H1 (cell line): ENCODE data around the gene CFAP210. TPM values are rescaled to one million over a fixed set of nuclear protein-coding genes. Genes with fewer than 3 reads are reported as not detected.

Source experiments
- CTCF ChIA-PET: fragments of 300-600 bp; sonication (Branson Sonifier 250); formaldehyde crosslinking; loops from one replicate; lab custom pipeline; 2021; ENCODE audit not compliant: partially characterized antibody; lab: Charles Lee
- POLR2A ChIA-PET: fragments of 300-600 bp; sonication (Branson Sonifier 250); formaldehyde crosslinking; loops from one replicate; lab custom pipeline; 2021; ENCODE audit warnings: inconsistent platforms; ENCODE audit not compliant: partially characterized antibody; lab: Charles Lee
- DNase-seq, 2 experiments: peaks; one replicate each; pipeline versions ENCODE4 v3.0.0 to v3.0.0-alpha.2; 2010 to 2022; ENCODE audit warnings: low spot score in 2 of 2, low read depth in 1 of 2, mixed read lengths in 1 of 2
- FAIRE-seq: peaks from 2 replicates; lab custom pipeline; 2011; peaks lifted over from hg19 to GRCh38; lab: Jason Lieb, UNC
- H2AFZ ChIP-seq: 2 replicates; pipeline ENCODE4 v1.8.1; 2012; ENCODE audit warnings: low read length, inconsistent platforms
- H2AK5ac ChIP-seq: 2 replicates; pipeline ENCODE4 v1.6.1; 2013; ENCODE audit warnings: low read depth, low read length
- H2BK120ac ChIP-seq: replicated peaks from 2 replicates; pipeline ENCODE3; 2013; ENCODE audit warnings: low read depth, low read length, inconsistent platforms
- H2BK12ac ChIP-seq: 2 replicates; pipeline ENCODE4 v1.6.1; 2013; ENCODE audit warnings: low read depth, low read length
- H2BK15ac ChIP-seq: 2 replicates; pipeline ENCODE4 v1.6.1; 2013; ENCODE audit warnings: low read length
- H2BK20ac ChIP-seq: 2 replicates; pipeline ENCODE4 v1.6.1; 2013; ENCODE audit warnings: low read length
- H2BK5ac ChIP-seq: 2 replicates; pipeline ENCODE4 v1.6.1; 2013; ENCODE audit warnings: low read depth, low read length
- H3K14ac ChIP-seq: 2 replicates; pipeline ENCODE4 v1.6.1; 2013; ENCODE audit warnings: inconsistent platforms; ENCODE audit not compliant: insufficient read length
- H3K18ac ChIP-seq: 2 replicates; pipeline ENCODE4 v1.6.1; 2013; ENCODE audit warnings: low read length; ENCODE audit errors: extremely low read depth
- H3K23ac ChIP-seq: 2 replicates; pipeline ENCODE4 v1.6.1; 2013; ENCODE audit warnings: inconsistent platforms; ENCODE audit not compliant: insufficient read length
- H3K23me2 ChIP-seq: 2 replicates; pipeline ENCODE4 v1.6.1; 2013; ENCODE audit warnings: low read depth, low read length
- H3K27ac ChIP-seq: 2 replicates; pipeline ENCODE4 v1.6.1; 2011; ENCODE audit warnings: low read depth, low read length, inconsistent platforms
- H3K27me3 ChIP-seq, 4 experiments: replicated peaks in 1 of 4; 1 replicate in 1 of 4; 2 replicates in 3 of 4; pipeline versions ENCODE4 v1.6.1 to v1.8.1; 2011 to 2013; ENCODE audit warnings: low read length in 3 of 4, mild to moderate bottlenecking in 3 of 4, inconsistent platforms in 2 of 4, mixed read lengths in 2 of 4, moderate library complexity in 1 of 4; ENCODE audit not compliant: control insufficient read depth in 3 of 4, insufficient read depth in 3 of 4; ENCODE audit errors: extremely low read depth in 1 of 4
- H3K36me3 ChIP-seq, 4 experiments: 2 replicates each; pipeline versions ENCODE4 v1.6.1 to v1.8.1; 2011 to 2013; ENCODE audit warnings: mild to moderate bottlenecking in 4 of 4, low read length in 3 of 4, moderate library complexity in 2 of 4, control low read depth in 1 of 4, inconsistent platforms in 1 of 4; ENCODE audit not compliant: insufficient read depth in 4 of 4, control insufficient read depth in 2 of 4
- H3K4ac ChIP-seq: replicated peaks from 2 replicates; pipeline ENCODE3; 2013; ENCODE audit warnings: low read length, low read depth, mixed read lengths, inconsistent platforms; ENCODE audit not compliant: insufficient read length
- H3K4me1 ChIP-seq, 4 experiments: replicated peaks in 1 of 4; 1 replicate in 1 of 4; 2 replicates in 3 of 4; pipeline versions ENCODE4 v1.6.1 to v1.8.1; 2011 to 2013; ENCODE audit warnings: low read length in 3 of 4, inconsistent platforms in 2 of 4, mixed read lengths in 1 of 4; ENCODE audit not compliant: insufficient read depth in 4 of 4, control insufficient read depth in 3 of 4
- H3K4me2 ChIP-seq, 2 experiments: 2 replicates each; pipeline versions ENCODE4 v1.6.1 to v1.8.1; 2011 to 2013; ENCODE audit warnings: low read depth in 2 of 2, low read length in 2 of 2, control low read depth in 1 of 2, inconsistent platforms in 1 of 2, mild to moderate bottlenecking in 1 of 2; ENCODE audit not compliant: insufficient read depth in 1 of 2
- H3K4me3 ChIP-seq, 4 experiments: fragments of 200-600, 300-600 bp in 1 of 4; sonication (generic), shearing (Covaris generic), sonication (Bioruptor Twin) in 1 of 4; 2 replicates each; pipeline versions ENCODE4 v1.5.1 to v1.8.1; 2011 to 2016; ENCODE audit warnings: low read length in 4 of 4, low read depth in 3 of 4, control low read depth in 2 of 4, inconsistent platforms in 2 of 4, mild to moderate bottlenecking in 2 of 4, mixed read lengths in 1 of 4, moderate library complexity in 1 of 4; ENCODE audit not compliant: insufficient read depth in 2 of 4; ENCODE audit errors: extremely low read depth in 1 of 4
- H3K56ac ChIP-seq: replicated peaks from 2 replicates; pipeline ENCODE3; 2013; ENCODE audit warnings: low read depth, mild to moderate bottlenecking, mixed read lengths, low read length, inconsistent platforms; ENCODE audit not compliant: insufficient read length
- H3K79me1 ChIP-seq: 2 replicates; pipeline ENCODE4 v1.6.1; 2013; ENCODE audit warnings: low read depth, low read length, control low read depth
- H3K79me2 ChIP-seq, 2 experiments: 2 replicates each; pipeline versions ENCODE4 v1.6.1 to v1.8.1; 2012 to 2013; ENCODE audit warnings: low read length in 2 of 2, mild to moderate bottlenecking in 2 of 2, inconsistent platforms in 1 of 2; ENCODE audit not compliant: insufficient read depth in 2 of 2, control insufficient read depth in 1 of 2
- H3K9ac ChIP-seq, 4 experiments: replicated peaks in 1 of 4; 1 replicate in 1 of 4; 2 replicates in 3 of 4; pipeline versions ENCODE4 v1.6.1 to v1.8.1; 2011 to 2013; ENCODE audit warnings: low read depth in 3 of 4, low read length in 3 of 4, control low read depth in 2 of 4, mild to moderate bottlenecking in 2 of 4, moderate library complexity in 2 of 4, inconsistent platforms in 1 of 4; ENCODE audit errors: extremely low read depth in 1 of 4
- H3K9me3 ChIP-seq, 2 experiments: 2 replicates each; pipeline versions ENCODE4 v1.6.1 to v1.8.1; 2012 to 2013; ENCODE audit warnings: mild to moderate bottlenecking in 2 of 2, moderate library complexity in 2 of 2, control low read depth in 1 of 2, inconsistent platforms in 1 of 2, low read depth in 1 of 2, low read length in 1 of 2, mixed read lengths in 1 of 2; ENCODE audit not compliant: insufficient read depth in 2 of 2
- H4K20me1 ChIP-seq, 2 experiments: replicated peaks in 1 of 2; 2 replicates each; pipeline versions ENCODE3 to v1.8.1; 2011 to 2013; ENCODE audit warnings: inconsistent platforms in 2 of 2, low read length in 2 of 2, mild to moderate bottlenecking in 1 of 2; ENCODE audit not compliant: insufficient read depth in 2 of 2, control insufficient read depth in 1 of 2
- H4K5ac ChIP-seq: 2 replicates; pipeline ENCODE4 v1.6.1; 2013; ENCODE audit warnings: low read length, low read depth, mixed read lengths, inconsistent platforms; ENCODE audit not compliant: insufficient read length
- H4K8ac ChIP-seq: 2 replicates; pipeline ENCODE4 v1.8.0; 2013; ENCODE audit warnings: mild to moderate bottlenecking, moderate library complexity, low read length, inconsistent platforms; ENCODE audit not compliant: insufficient read depth; ENCODE audit errors: extremely low read depth
- H4K91ac ChIP-seq: replicated peaks from 2 replicates; pipeline ENCODE3; 2013; ENCODE audit warnings: low read length, mixed read lengths, inconsistent platforms; ENCODE audit not compliant: insufficient read length
- EZH2 ChIP-seq: fragments of 200-600 bp; sonication (generic); IDR thresholded peaks from 2 replicates; pipeline ENCODE4 v1.7.1; 2012; ENCODE audit warnings: low read depth, mild to moderate bottlenecking, moderate library complexity, low read length, inconsistent platforms; ENCODE audit not compliant: severe bottlenecking
- JUND ChIP-seq: IDR thresholded peaks from 2 replicates; pipeline ENCODE4 v1.6.1; 2011; ENCODE audit warnings: mild to moderate bottlenecking, improper control_type of control experiment, low read length
- MAFK ChIP-seq: IDR thresholded peaks from 2 replicates; pipeline ENCODE4 v1.6.1; 2012; ENCODE audit warnings: low read depth, mild to moderate bottlenecking, improper control_type of control experiment, low read length
- TAF1 ChIP-seq: IDR thresholded peaks from 2 replicates; pipeline ENCODE4 v1.6.1; 2011; ENCODE audit warnings: mild to moderate bottlenecking, low read depth, low read length
- TEAD4 ChIP-seq: IDR thresholded peaks from 2 replicates; pipeline ENCODE4 v1.6.1; 2012; ENCODE audit warnings: low read depth, low read length, inconsistent platforms, mixed read lengths
- USF2 ChIP-seq: IDR thresholded peaks from 2 replicates; pipeline ENCODE4 v1.6.1; 2011; ENCODE audit warnings: low read length, improper control_type of control experiment
- ZNF274 ChIP-seq: IDR thresholded peaks from 2 replicates; pipeline ENCODE4 v1.7.0; 2012; ENCODE audit warnings: low read length, borderline replicate concordance; ENCODE audit errors: extremely low read depth
- WGBS, 2 experiments: shearing (Covaris generic) in 1 of 2; methylation state at CpG; one replicate each; pipeline versions ENCODE4 v1.1.6 to v1.1.7; 2013 to 2015; ENCODE audit warnings: low lambda C conversion rate in 2 of 2, mixed read lengths in 2 of 2, inconsistent platforms in 1 of 2, low coverage in 1 of 2, missing lambda C conversion rate in 1 of 2; ENCODE audit not compliant: insufficient replicate concordance in 2 of 2, insufficient coverage in 1 of 2, insufficient read length in 1 of 2; ENCODE audit errors: extremely low coverage in 1 of 2, missing lambda C conversion rate in 1 of 2; 5-methylcytosine and 5-hydroxymethylcytosine counted together
- polyA plus RNA-seq, 7 experiments: library from polyadenylated mRNA; depleted of rRNA in 3 of 7; stranded (reverse) in 5 of 7; unstranded in 2 of 7; fragments of >200 nt in 5 of 7; fragments of 200-250 nt in 2 of 7; gene quantifications; 1 replicate in 5 of 7; 2 replicates in 1 of 7; 4 replicates in 1 of 7; pipeline versions ENCODE4 v1.2.1 to v1.2.3, GENCODE V29; 2011 to 2013; ENCODE audit warnings: missing spikeins in 2 of 7, mixed read lengths in 2 of 7
- total RNA-seq: library from RNA; stranded (reverse); fragmentation: NEBNext Ultra II Directional; extraction: Animal tissue kit (Norgen Biotek cat#: 25700); gene quantifications from 2 replicates; pipeline ENCODE4 v1.2.1, GENCODE V29; 2021

The CFAP210 gene
- total and polyA plus RNA-seq, 2 of the 8 experiments (the other 6 are each of a cell fraction or from before 2014, with no cell fraction given): 0.06 to 0.37 TPM

DNA sequence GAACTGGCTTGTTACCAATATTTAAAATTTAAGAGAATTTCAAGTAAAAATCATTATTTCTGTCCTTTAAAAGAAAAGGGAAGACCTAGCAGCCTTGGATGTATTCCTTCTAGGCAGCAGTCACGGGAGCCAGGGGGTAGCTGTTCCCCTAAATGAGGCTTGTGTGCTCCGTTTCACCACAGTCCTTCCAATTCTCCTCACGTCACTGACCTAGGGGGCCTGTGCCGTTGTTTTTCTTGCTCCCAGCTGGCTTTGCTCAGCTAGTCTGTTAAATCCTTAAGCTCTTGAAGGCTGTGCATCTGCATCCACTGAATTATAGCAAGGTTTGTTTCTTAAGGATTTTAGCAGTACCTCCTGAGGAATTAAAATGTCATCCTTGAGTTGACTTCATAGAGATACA, 49.3 kb upstream of the CFAP210 start:
- no peak overlapping the region for H2BK20ac ChIP-seq
- H3K9me3 ChIP-seq: no peaks in the 10 kb centered on the region
- H3K4me1 ChIP-seq: peaks cover 0 to 3% (median 0%) of the 10 kb centered on the region in 4 experiments; a peak in 2 of 7 replicates
- H2AK5ac ChIP-seq: no peak overlapping the region
- FAIRE-seq (no peak), DNase-seq (no peak)
- peaks cover 7 to 64% (median 45%) of the 10 kb centered on the region in 4 experiments; a peak in 7 of 8 replicates for H3K36me3 ChIP-seq
- no peak overlapping the region for H3K27ac ChIP-seq
- H3K23me2 ChIP-seq: no peaks in the 10 kb centered on the region
- H4K8ac ChIP-seq: no peak overlapping the region
- H2BK5ac ChIP-seq: no peak overlapping the region
- WGBS, 2 experiments: 97% methylated on average over 4 of the region's 4 CpGs; no CpG with 5 or more reads in 1 of the 2 experiments
- H3K4me3 ChIP-seq: no peak overlapping the region
- H3K9ac ChIP-seq: no peak overlapping the region
- no peaks in the 10 kb centered on the region for H3K27me3 ChIP-seq
- ChIA-PET CTCF (interaction anchor here (1.2 kb wide), 1 partner anchor 22 kb away, joined by 3 read pairs; no protein-coding TSS in a partner anchor), POLR2A (interaction anchor here (0.6 to 5.2 kb wide), 4 partner anchors 10 to 81 kb away, joined by 3 to 21 read pairs (median 9); partner anchors contain the start of gene KLHL23)
- H4K20me1 ChIP-seq: peaks cover 3 to 9% of the 10 kb centered on the region in 2 experiments
- peaks cover 0 to 23% of the 10 kb centered on the region in 2 experiments; a peak in 3 of 4 replicates for H3K79me2 ChIP-seq
- no peak overlapping the region for H3K4ac ChIP-seq
- peaks cover 4% of the 10 kb centered on the region; the same call in 1 of the 2 replicates for H3K79me1 ChIP-seq
- no peak overlapping the region for H3K18ac ChIP-seq
- H2BK12ac ChIP-seq: no peak overlapping the region
- no peak overlapping the region for H3K4me2 ChIP-seq
- no peak for TF ChIP-seq JUND
- no peak for TF ChIP-seq EZH2
- TF ChIP-seq ZNF274: no peak
- no peak for TF ChIP-seq USF2
- no peak for TF ChIP-seq TEAD4
- no peak for TF ChIP-seq TAF1
- TF ChIP-seq MAFK: no peak
- H4K5ac ChIP-seq: no peak overlapping the region
- H3K56ac ChIP-seq: no peak overlapping the region
- no peak overlapping the region for H2BK120ac ChIP-seq
- no peak overlapping the region for H4K91ac ChIP-seq
- no peak overlapping the region for H2BK15ac ChIP-seq
- H3K23ac ChIP-seq: no peak overlapping the region
- no peak overlapping the region for H2AFZ ChIP-seq
- H3K14ac ChIP-seq: no peak overlapping the region
